HG03521 (cell line): Measurements from ENCODE around the gene MUC16.
"Not testable (repeated sequence)": the region's sequence is repeated elsewhere in the genome, so short reads cannot be mapped to it uniquely, and the experiment has no call there.

ENCODE experiments used
- ATAC-seq: cut with Tn5 transposase; IDR thresholded peaks from one replicate; pipeline ENCODE4 v1.9.1; 2021; ENCODE audit warnings: mild to moderate bottlenecking, moderate library complexity; ENCODE audit not compliant: unreplicated experiment

MUC16 gene

DNA sequence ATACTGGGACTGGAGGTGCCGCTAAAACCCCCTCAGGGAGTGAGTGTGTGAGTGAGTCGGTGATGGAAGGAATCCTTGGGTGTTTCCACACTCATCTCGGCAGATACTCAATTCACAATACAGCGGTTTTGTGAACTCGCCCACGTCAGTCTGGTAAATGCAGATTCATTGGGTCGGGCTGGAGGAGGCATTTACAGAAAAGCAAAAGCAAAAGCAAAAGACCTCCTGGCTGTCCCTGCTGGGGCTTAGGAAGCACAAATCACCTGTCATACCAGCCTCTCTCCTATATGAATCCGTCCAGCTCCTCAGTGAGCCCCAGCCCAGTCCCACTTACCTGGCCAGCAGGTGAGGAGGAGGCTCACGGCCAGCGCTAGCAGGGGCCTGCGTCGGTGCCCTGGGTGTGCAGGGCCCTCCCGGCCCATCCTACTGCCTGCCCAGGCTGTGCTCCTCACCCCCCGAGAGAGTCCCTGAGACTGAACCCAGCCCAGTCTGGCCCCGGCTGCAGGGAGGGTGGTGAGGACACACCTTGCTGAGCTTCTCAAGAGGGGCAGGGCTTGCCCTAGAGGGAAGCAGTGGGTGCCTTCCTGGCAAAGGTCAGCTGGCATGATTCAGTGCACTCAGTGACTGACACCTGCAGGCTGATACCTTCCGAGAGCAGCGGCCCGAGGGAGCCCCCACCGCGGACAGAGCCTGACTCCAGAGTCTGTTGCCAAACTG, at the start of gene MUC16:
Gene MUC16 (minus strand): TSS at position 475 of the 717 bp plus-strand sequence.
- ATAC-seq: no peak

DNA sequence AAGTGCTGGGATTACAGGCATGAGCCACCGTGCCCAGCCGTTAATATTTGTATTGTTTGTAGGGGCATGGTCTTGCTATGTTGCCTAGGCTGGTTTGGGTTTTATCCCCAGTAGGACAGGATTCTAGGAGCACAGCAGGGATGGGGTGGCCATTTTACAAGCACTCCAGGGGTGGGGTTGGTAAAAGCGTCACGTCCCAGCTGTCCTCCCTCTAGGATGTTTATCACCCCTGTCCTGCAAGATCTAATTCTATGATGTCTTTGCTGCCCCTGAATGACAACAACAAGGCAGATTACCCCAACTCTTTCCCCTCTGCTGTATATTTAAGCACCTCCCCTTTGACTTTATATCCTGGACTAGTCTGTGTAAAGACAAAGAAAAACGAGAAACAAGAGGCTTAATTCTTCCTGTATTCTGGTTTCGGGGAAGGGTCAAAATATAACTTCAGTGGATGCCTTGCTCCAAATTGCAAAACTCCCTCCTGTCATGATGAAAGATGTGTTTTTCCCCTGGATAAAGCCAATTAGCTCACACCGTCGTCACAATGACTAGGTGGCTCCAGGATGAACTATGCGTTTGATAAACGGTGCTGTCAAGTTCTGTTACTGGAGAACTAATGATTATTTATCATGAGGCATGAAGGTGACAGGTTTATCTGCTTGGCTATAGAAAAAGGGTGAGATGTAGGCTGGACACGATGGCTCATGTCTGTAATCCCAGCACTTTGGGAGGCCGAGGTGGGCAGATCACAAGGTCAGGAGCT, 48.9 kb upstream of the MUC16 start:
- ATAC-seq: no peak

- ATAC-seq: no peak
These were observed 47.5 kb upstream of the MUC16 start for GRCh38 chr19:9057505-9058258.

- ATAC-seq: not testable (repeated sequence)
These were observed 45.9 kb upstream of the MUC16 start for GRCh38 chr19:9056131-9056530.

DNA sequence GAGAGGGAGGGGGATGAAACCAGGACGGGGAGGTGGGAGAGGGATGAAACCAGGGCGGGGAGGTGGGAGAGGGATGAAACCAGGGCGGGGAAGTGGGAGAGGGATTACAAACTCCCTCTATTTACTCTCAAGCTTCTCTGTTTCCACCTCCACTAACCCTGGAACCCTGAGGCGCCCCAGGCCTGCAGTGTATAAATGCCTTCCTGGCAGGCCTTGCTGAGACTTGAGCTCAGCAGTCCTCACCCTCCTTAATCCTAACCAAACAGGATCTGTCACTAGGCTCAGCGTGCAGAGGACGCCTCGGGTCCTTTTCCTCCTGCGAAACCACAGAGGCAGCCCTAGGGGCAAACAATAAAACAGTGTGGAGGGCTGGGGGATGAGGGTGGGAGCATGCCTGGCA, 44.6 kb upstream of the MUC16 start:
- ATAC-seq: no peak

DNA sequence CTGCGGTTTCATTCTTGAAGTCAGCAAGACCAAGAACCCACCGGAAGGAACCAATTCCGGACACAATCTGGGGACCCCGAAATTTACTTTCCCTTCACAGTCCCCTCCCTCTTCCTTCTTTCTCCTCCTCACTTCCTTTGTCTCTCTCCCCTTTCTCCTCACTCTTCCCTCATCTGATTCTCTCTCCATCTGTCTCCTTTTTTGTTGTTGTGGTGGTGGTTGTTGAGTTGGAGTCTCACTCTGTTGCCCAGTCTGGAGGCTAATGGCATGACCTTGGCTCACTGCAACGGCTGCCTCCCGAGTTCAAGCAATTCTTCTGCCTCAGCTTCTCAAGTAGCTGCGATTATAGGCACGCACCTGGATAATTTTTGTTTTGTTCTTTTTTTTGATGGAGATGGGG, 44.0 kb upstream of the MUC16 start:
- no peak for ATAC-seq

- ATAC-seq: not testable (repeated sequence)
These were observed 43.5 kb upstream of the MUC16 start for GRCh38 chr19:9053674-9054073.

- no peak for ATAC-seq
These were observed 42.7 kb upstream of the MUC16 start for GRCh38 chr19:9052894-9053293.

- ATAC-seq: no peak
These were observed 36.5 kb upstream of the MUC16 start for GRCh38 chr19:9046694-9047093.

- no peak for ATAC-seq
These were observed 34.2 kb upstream of the MUC16 start for GRCh38 chr19:9044449-9044848.

GRCh38 chr19:9043524-9043923, 33.3 kb upstream of the MUC16 start:
- ATAC-seq: no peak

DNA sequence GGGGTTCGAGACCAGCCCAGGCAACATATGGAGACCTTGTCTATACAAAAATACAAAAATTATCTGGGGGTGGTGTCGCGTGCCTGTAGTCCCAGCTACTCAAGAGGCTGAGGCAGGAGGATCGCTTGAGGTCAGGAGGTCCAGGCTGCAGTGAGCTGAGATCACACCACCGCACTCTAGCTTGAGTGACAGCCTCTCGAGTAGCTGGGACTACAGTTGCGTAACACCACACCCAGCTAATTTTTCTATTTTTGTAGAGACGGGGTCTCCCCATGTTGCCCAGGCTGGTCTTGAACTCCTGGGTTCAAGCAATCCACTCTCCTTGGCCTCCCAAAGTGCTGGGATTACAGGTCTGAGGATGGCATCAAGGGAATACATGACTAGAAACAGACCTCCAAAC, 30.8 kb upstream of the MUC16 start:
- no peak for ATAC-seq

- ATAC-seq: no peak
These were observed 29.9 kb upstream of the MUC16 start for GRCh38 chr19:9040131-9040530.

DNA sequence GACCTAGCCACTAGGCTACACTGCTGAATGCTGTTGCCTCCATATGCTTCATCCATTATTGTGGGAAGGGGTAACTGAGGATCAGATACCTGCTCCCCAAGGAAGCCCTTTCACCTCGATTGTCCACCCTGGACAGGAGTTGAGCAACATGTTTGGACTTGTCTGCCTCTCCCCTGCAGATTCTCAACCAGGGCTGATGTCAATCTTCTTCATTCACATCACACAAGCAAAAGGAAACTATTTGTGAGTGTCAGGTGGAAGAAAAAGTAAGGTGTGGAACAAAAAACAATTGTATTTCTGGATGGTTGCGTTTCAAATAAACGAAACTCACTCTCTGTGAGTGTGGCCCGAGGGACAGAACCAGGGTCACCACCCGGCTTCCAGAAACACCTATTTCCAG, 29.5 kb upstream of the MUC16 start:
- ATAC-seq: no peak

- no peak for ATAC-seq
These were observed 27.3 kb upstream of the MUC16 start for GRCh38 chr19:9037400-9038062.

DNA sequence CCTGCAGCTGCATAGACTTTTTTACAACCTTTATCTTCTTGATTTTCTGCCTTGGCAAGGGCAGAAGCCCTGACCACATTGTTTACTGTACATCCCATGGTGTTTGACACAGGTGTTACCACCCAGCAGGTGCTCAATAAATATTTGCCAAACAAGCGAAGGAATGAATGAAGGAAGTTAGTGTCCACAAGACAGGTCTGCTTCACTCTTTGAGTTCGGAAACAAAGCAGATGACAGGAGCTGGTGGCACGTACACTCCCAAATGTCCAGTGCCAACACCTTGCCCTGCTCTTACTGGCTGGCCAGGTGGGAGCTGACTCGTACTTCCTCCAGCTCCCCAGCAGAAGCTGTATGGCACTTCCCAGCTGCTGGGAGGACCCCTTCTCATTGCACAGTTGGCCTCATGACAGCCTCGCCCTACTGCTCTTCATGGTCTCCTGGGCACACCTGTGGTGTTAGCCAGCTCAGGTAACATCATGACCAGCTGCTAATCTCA, 22.0 kb upstream of the MUC16 start:
- ATAC-seq: no peak

DNA sequence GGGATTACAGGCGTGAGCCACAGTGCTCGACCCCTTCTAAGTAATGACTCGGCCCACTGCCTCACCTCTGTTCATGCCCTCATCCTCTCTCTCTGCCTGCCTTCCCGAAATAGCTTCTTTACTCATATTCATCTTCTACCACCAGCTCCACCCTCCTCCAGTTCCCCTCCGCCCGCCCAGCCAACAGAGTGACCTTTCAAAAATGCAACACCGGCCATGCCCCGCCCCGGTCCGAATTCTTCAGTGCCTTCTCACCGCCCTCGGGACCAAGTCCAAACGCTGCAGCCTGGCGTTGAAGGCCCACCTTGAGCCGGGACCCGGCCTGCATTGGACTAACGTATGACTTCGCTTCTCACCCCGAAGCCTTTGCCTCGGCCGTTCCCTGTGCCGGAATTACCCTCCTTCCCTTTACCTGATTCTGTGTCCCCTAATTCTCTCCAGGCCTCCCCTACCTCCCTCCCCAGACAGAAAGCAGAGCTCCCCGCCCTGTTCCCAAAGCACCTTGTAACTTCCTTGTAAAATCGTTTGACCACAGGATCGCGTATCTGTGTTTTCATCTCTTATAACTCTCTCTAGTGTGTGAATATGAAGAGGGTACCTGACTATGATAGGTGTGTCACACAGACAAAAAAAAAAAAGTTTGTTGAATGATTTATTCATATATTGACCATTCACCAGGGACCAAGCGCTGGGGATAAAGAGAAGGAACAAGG, 8.1 kb upstream of the MUC16 start:
- no peak for ATAC-seq

GRCh38 chr19:9014803-9015202, 4.6 kb upstream of the MUC16 start:
- no peak for ATAC-seq

GRCh38 chr19:9013988-9014387, 3.8 kb upstream of the MUC16 start:
- ATAC-seq: no peak

GRCh38 chr19:9011875-9012274, 1.7 kb upstream of the MUC16 start:
- no peak for ATAC-seq
